GM21360 (cell line): ENCODE data around the gene FKTN.
"Not testable (repeated sequence)": the region's sequence is repeated elsewhere in the genome, so short reads cannot be mapped to it uniquely, and the experiment has no call there.

ENCODE experiments used
- ATAC-seq: cut with Tn5 transposase; IDR thresholded peaks from one replicate; pipeline ENCODE4 v1.9.1; 2021; ENCODE audit warnings: mild to moderate bottlenecking, moderate library complexity; ENCODE audit not compliant: unreplicated experiment

FKTN gene

GRCh38 chr9:105557804-105558610 lies at the start of gene FKTN:
Gene FKTN, plus strand, starts transcription at chr9:105558131. Its CDS starts 16,902 bp downstream, at chr9:105575033.
- peak; percentile 96 for ATAC-seq

GRCh38 chr9:105508530-105508929 lies 49.4 kb upstream of the FKTN start:
- ATAC-seq = no peak

GRCh38 chr9:105510024-105510423 lies 47.9 kb upstream of the FKTN start:
- peak; percentile 54 for ATAC-seq

GRCh38 chr9:105511446-105511845 lies 46.5 kb upstream of the FKTN start:
- no peak for ATAC-seq

- ATAC-seq = no peak
Measured at GRCh38 chr9:105515811-105516413, 42.0 kb upstream of the FKTN start.

- peak; percentile 75 for ATAC-seq
Measured at GRCh38 chr9:105519710-105520369, 38.1 kb upstream of the FKTN start.

- ATAC-seq = not testable (repeated sequence)
Measured at GRCh38 chr9:105520992-105521391, 36.9 kb upstream of the FKTN start.

- peak; percentile 61 for ATAC-seq
Measured at GRCh38 chr9:105522618-105523385, 35.1 kb upstream of the FKTN start.

- no peak for ATAC-seq
Measured at GRCh38 chr9:105531530-105531929, 26.4 kb upstream of the FKTN start.

GRCh38 chr9:105535920-105536668 lies 21.8 kb upstream of the FKTN start:
- ATAC-seq = peak; percentile 69

- ATAC-seq = no peak
Measured at GRCh38 chr9:105539452-105539851, 18.5 kb upstream of the FKTN start.

GRCh38 chr9:105541838-105542237 lies 16.1 kb upstream of the FKTN start:
- peak; percentile 97 for ATAC-seq

- ATAC-seq = no peak
Measured at GRCh38 chr9:105554042-105554441, 3.9 kb upstream of the FKTN start.

GRCh38 chr9:105572455-105572854 lies 14.5 kb downstream of the FKTN start:
- no peak for ATAC-seq

GRCh38 chr9:105579952-105580351 lies 22.0 kb downstream of the FKTN start:
- not testable (repeated sequence) for ATAC-seq

GRCh38 chr9:105581550-105581949 lies 23.6 kb downstream of the FKTN start:
- ATAC-seq = not testable (repeated sequence)

GRCh38 chr9:105593145-105593544 lies 35.2 kb downstream of the FKTN start:
- ATAC-seq = no peak

- peak; percentile 84 for ATAC-seq
Measured at GRCh38 chr9:105608721-105609598, 51.0 kb downstream of the FKTN start.

GRCh38 chr9:105621001-105621400 lies 63.1 kb downstream of the FKTN start:
- no peak for ATAC-seq
